ENCODE measurements around the gene KRTAP2-4.
"Not testable (repeated sequence)": the region's sequence is repeated elsewhere in the genome, so short reads cannot be mapped to it uniquely, and the experiment has no call there.

The KRTAP2-4 gene

DNA sequence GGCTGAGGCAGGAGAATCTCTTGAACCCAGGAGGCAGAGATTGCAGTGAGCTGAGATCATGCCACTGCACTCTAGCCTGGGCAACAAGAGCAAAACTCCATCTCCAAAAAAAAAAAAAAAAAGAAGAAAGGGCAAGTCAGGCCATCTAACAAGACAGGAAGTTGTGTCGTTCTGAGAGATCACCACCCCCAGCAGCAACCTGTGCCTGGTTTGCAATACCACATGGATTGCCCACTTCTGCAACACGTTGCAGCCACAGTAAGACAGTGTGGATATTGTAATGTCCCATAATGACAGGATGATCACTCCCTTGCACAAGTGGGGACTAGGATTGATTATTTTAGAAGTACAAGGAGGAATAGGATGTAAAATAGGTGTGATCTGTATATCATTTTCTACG lies 3.4 kb upstream of the KRTAP2-4 start:
- H3K4me1 ChIP-seq (ENCODE audit: control insufficient read depth, low read length) = no peaks in the 10 kb centered on the region
- H3K4me3 ChIP-seq (ENCODE audit: low read length) = no peak overlapping the region
- no peaks in the 10 kb centered on the region for H3K9me2 ChIP-seq (replicated peaks; ENCODE audit: control insufficient read depth, low read length)
- H3K27ac ChIP-seq (ENCODE audit: low read depth, low read length) = no peak overlapping the region
- H3K36me3 ChIP-seq (ENCODE audit: control insufficient read depth, low read length) = no peaks in the 10 kb centered on the region
- no peaks in the 10 kb centered on the region for H4K20me1 ChIP-seq (ENCODE audit: control insufficient read depth, insufficient read depth, low read depth, low read length)
- no peaks in the 10 kb centered on the region for H3F3A ChIP-seq (ENCODE audit: control insufficient read depth, insufficient read depth)
- no peaks in the 10 kb centered on the region for H3K79me2 ChIP-seq (ENCODE audit: control insufficient read depth, low read length)
- H3K27me3 ChIP-seq (ENCODE audit: control insufficient read depth, low read length) = no peaks in the 10 kb centered on the region
- TF ChIP-seq EZH2phosphoT487 (IDR thresholded peaks at IDR 0.05; ENCODE audit: borderline replicate concordance, low read length) = no peak
- TF ChIP-seq, protein P1, sequence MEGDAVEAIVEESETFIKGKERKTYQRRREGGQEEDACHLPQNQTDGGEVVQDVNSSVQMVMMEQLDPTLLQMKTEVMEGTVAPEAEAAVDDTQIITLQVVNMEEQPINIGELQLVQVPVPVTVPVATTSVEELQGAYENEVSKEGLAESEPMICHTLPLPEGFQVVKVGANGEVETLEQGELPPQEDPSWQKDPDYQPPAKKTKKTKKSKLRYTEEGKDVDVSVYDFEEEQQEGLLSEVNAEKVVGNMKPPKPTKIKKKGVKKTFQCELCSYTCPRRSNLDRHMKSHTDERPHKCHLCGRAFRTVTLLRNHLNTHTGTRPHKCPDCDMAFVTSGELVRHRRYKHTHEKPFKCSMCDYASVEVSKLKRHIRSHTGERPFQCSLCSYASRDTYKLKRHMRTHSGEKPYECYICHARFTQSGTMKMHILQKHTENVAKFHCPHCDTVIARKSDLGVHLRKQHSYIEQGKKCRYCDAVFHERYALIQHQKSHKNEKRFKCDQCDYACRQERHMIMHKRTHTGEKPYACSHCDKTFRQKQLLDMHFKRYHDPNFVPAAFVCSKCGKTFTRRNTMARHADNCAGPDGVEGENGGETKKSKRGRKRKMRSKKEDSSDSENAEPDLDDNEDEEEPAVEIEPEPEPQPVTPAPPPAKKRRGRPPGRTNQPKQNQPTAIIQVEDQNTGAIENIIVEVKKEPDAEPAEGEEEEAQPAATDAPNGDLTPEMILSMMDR (IDR thresholded peaks at IDR 0.05; ENCODE audit: low read depth, low read length, poor library complexity, severe bottlenecking) = no peak
- no peak overlapping the region for H3K4me2 ChIP-seq (ENCODE audit: low read length)
- H3K9me3 ChIP-seq (ENCODE audit: control insufficient read depth, insufficient read depth, low read length) = no peaks in the 10 kb centered on the region

- H3K4me3 ChIP-seq (ENCODE audit: low read length) = no peak overlapping the region
- no peaks in the 10 kb centered on the region for H3K9me2 ChIP-seq (replicated peaks; ENCODE audit: control insufficient read depth, low read length)
- no peaks in the 10 kb centered on the region for H3K79me2 ChIP-seq (ENCODE audit: control insufficient read depth, low read length)
- no peak for TF ChIP-seq EZH2phosphoT487 (IDR thresholded peaks at IDR 0.05; ENCODE audit: borderline replicate concordance, low read length)
- TF ChIP-seq, protein P1 (IDR thresholded peaks at IDR 0.05; ENCODE audit: low read depth, low read length, poor library complexity, severe bottlenecking) = no peak
- H3K27me3 ChIP-seq (ENCODE audit: control insufficient read depth, low read length) = no peaks in the 10 kb centered on the region
- no peaks in the 10 kb centered on the region for H3K4me1 ChIP-seq (ENCODE audit: control insufficient read depth, low read length)
- H3K9me3 ChIP-seq (ENCODE audit: control insufficient read depth, insufficient read depth, low read length) = no peaks in the 10 kb centered on the region
- no peak overlapping the region for H3K27ac ChIP-seq (ENCODE audit: low read depth, low read length)
- no peaks in the 10 kb centered on the region for H3F3A ChIP-seq (ENCODE audit: control insufficient read depth, insufficient read depth)
- no peak overlapping the region for H3K4me2 ChIP-seq (ENCODE audit: low read length)
- H3K36me3 ChIP-seq (ENCODE audit: control insufficient read depth, low read length) = no peaks in the 10 kb centered on the region
- H4K20me1 ChIP-seq (ENCODE audit: control insufficient read depth, insufficient read depth, low read depth, low read length) = no peaks in the 10 kb centered on the region
Measured at GRCh38 chr17:41067281-41067680, 1.6 kb upstream of the KRTAP2-4 start.

DNA sequence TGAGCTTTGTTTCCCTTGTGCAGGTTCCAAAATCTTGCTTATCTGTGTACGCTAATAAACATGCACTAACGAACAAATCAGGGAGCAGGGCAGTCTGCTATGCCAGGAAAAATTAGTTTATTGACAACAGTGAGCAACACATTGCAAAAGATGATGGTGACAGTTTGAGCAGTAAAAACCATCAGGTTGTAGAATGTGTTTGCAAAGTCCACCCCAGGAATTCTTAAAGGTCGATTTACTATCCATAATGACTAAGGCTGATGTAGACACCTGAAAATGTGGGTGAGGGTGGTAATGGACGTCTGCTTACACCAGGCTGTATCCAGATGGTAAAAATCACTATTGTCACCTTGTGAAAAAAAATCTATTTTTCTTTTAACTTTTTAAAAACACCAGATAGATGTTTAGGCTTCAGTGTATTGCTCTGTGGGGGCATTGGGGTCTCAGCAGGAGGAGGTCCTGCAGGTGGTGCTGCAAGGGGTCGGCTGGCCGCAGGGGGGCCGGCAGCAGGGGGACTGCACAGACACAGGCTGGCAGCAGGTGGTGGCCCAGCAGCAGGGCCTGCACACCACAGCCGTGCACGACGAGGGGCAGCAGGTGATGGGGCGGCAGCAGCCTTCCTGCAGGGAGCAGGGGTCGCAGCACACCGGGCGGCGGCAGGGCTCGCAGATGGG lies 526 bp downstream of the KRTAP2-4 start:
- H3K27me3 ChIP-seq (ENCODE audit: control insufficient read depth, low read length); H3K4me3 ChIP-seq (ENCODE audit: low read length); H3K4me2 ChIP-seq (ENCODE audit: low read length); H3K79me2 ChIP-seq (ENCODE audit: control insufficient read depth, low read length); H3K4me1 ChIP-seq (ENCODE audit: control insufficient read depth, low read length); H3K27ac ChIP-seq (ENCODE audit: low read depth, low read length); H3K9me2 ChIP-seq (replicated peaks; ENCODE audit: control insufficient read depth, low read length); H3F3A ChIP-seq (ENCODE audit: control insufficient read depth, insufficient read depth); H4K20me1 ChIP-seq (ENCODE audit: control insufficient read depth, insufficient read depth, low read depth, low read length); H3K9me3 ChIP-seq (ENCODE audit: control insufficient read depth, insufficient read depth, low read length); H3K36me3 ChIP-seq (ENCODE audit: control insufficient read depth, low read length): not testable (repeated sequence)

GRCh38 chr17:41064301-41064700 lies 1.4 kb downstream of the KRTAP2-4 start:
- H3K4me3 ChIP-seq (ENCODE audit: low read length) = no peak overlapping the region
- H3K27ac ChIP-seq (ENCODE audit: low read depth, low read length) = no peak overlapping the region
- no peaks in the 10 kb centered on the region for H3K4me1 ChIP-seq (ENCODE audit: control insufficient read depth, low read length)
- H3K27me3 ChIP-seq (ENCODE audit: control insufficient read depth, low read length) = no peaks in the 10 kb centered on the region
- H4K20me1 ChIP-seq (ENCODE audit: control insufficient read depth, insufficient read depth, low read depth, low read length) = no peaks in the 10 kb centered on the region
- no peaks in the 10 kb centered on the region for H3K79me2 ChIP-seq (ENCODE audit: control insufficient read depth, low read length)
- H3K36me3 ChIP-seq (ENCODE audit: control insufficient read depth, low read length) = no peaks in the 10 kb centered on the region
- no peaks in the 10 kb centered on the region for H3K9me3 ChIP-seq (ENCODE audit: control insufficient read depth, insufficient read depth, low read length)
- no peaks in the 10 kb centered on the region for H3K9me2 ChIP-seq (replicated peaks; ENCODE audit: control insufficient read depth, low read length)
- TF ChIP-seq EZH2phosphoT487 (IDR thresholded peaks at IDR 0.05; ENCODE audit: borderline replicate concordance, low read length) = no peak
- TF ChIP-seq, protein P1 (IDR thresholded peaks at IDR 0.05; ENCODE audit: low read depth, low read length, poor library complexity, severe bottlenecking) = no peak
- no peak overlapping the region for H3K4me2 ChIP-seq (ENCODE audit: low read length)
- no peaks in the 10 kb centered on the region for H3F3A ChIP-seq (ENCODE audit: control insufficient read depth, insufficient read depth)
